Mucosa of rectum (tissue), 2 donors: ENCODE measurements around the gene MRPL42.

ENCODE experiments used
- H3K27ac ChIP-seq, 2 donors: one replicate each; pipeline ENCODE4 v1.7.0; 2013; ENCODE audit warnings: inconsistent platforms in 2 of 2, low read depth in 2 of 2, low read length in 2 of 2
- H3K27me3 ChIP-seq, 2 donors: one replicate each; pipeline ENCODE4 v1.7.0; 2013; ENCODE audit warnings: low read length in 2 of 2; ENCODE audit not compliant: control insufficient read depth in 2 of 2, insufficient read depth in 2 of 2
- H3K36me3 ChIP-seq, 2 donors: one replicate each; pipeline ENCODE4 v1.7.0; 2013; ENCODE audit warnings: low read length in 2 of 2; ENCODE audit not compliant: control insufficient read depth in 2 of 2, insufficient read depth in 2 of 2
- H3K4me1 ChIP-seq, 2 donors: one replicate each; pipeline ENCODE4 v1.7.0; 2013; ENCODE audit warnings: low read length in 2 of 2, mild to moderate bottlenecking in 1 of 2; ENCODE audit not compliant: control insufficient read depth in 2 of 2, insufficient read depth in 2 of 2
- H3K4me3 ChIP-seq, 2 donors: one replicate each; pipeline ENCODE4 v1.7.0; 2013; ENCODE audit warnings: low read length in 2 of 2
- H3K9ac ChIP-seq, 2 donors: one replicate each; pipeline ENCODE4 v1.7.0; 2013; ENCODE audit warnings: low read length in 2 of 2, low read depth in 1 of 2, mild to moderate bottlenecking in 1 of 2
- H3K9me3 ChIP-seq, 2 donors: one replicate each; pipeline ENCODE4 v1.7.0; 2013; ENCODE audit warnings: low read length in 2 of 2; ENCODE audit not compliant: control insufficient read depth in 2 of 2
- donor health status: healthy.
- donor health status: Normal muscosa, but diverticular disease.

Gene MRPL42

DNA sequence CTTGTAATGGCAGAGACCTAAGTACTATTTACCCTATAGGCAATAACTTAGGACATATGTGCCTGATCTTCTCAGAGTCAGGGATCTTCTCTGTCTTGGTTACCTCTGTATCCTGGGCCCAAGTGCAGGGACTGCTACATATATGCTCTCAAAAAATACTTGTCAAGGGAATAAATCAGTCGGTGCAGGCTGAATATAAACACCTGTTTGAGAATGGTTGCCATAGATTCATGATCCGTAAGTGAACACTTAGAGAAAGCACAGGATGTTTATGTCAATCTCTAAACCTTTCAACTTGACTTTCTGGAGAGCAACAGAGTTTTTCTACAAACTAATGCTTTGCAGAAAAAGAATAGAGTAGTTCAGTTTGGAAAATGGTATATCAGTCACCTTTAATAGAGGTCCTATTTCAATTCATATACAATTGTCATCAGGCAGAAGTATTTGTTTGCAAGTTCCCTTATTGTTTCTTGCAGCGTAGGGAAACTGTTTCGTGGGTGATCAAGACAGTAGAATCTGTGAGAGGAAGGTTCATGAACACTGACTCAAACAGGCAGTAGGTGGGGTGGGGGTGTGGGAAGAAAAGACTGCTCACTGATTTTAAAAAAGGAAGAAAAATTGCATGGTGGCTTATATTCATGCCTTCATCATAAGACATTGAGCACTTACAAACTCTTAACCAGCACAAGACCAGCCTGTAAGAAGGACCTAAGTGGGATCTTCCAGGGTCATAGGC is 19.6 kb upstream of the MRPL42 start:
- H3K9ac ChIP-seq = no peak overlapping the region
- no peaks in the 10 kb centered on the region for H3K27me3 ChIP-seq
- peaks cover 0 to 6% of the 10 kb centered on the region in 2 donors for H3K4me1 ChIP-seq
- no peaks in the 10 kb centered on the region for H3K36me3 ChIP-seq
- no peak overlapping the region for H3K27ac ChIP-seq
- H3K9me3 ChIP-seq = no peaks in the 10 kb centered on the region
- H3K4me3 ChIP-seq = no peak overlapping the region

DNA sequence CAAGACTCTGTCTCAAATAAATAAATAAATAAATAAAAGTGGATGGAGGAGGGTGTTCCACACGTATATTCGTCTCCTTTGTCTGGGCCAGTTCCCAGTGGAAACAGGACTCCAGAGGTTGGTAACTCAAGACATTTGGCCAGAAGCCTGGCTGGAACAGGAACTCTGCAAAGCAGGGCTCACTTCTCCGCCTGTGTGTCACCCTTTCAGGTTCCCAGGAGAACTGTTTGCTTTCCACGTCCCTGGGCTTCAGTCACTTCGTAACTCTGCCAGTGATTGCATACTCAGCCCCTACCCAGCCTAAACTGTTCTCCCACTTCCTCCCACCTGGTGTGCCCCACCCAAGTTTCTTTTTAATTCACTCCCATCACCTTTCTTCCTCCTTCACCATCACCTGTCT is 18.5 kb upstream of the MRPL42 start:
- H3K4me1 ChIP-seq = peaks cover 0 to 2% of the 10 kb centered on the region in 2 donors
- no peaks in the 10 kb centered on the region for H3K36me3 ChIP-seq
- H3K27me3 ChIP-seq = no peaks in the 10 kb centered on the region
- no peaks in the 10 kb centered on the region for H3K9me3 ChIP-seq
- H3K9ac ChIP-seq = no peak overlapping the region
- H3K4me3 ChIP-seq = no peak overlapping the region
- no peak overlapping the region for H3K27ac ChIP-seq

DNA sequence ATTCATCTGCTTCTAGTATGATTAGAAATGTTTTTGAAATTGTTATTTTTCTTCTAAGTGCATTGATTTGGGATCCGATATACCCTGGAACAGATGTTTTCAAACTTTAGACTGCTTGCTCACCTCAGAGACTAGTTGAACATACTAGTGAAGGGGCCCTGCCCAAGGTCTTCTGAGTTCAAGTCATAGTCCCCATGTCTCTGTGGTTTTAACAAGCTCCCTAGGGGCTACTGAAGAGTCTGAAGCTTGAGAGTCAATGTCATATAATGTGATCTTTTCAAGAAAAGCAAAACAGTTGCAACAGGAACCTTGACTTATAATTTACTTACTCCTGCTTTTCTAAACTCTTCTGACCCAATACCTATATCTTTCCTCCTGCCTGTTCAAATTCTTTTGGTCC is 18.0 kb upstream of the MRPL42 start:
- no peak overlapping the region for H3K9ac ChIP-seq
- no peaks in the 10 kb centered on the region for H3K9me3 ChIP-seq
- no peak overlapping the region for H3K4me3 ChIP-seq
- H3K27me3 ChIP-seq = no peaks in the 10 kb centered on the region
- no peak overlapping the region for H3K27ac ChIP-seq
- no peaks in the 10 kb centered on the region for H3K36me3 ChIP-seq
- H3K4me1 ChIP-seq = peaks cover 0 to 2% of the 10 kb centered on the region in 2 donors

DNA sequence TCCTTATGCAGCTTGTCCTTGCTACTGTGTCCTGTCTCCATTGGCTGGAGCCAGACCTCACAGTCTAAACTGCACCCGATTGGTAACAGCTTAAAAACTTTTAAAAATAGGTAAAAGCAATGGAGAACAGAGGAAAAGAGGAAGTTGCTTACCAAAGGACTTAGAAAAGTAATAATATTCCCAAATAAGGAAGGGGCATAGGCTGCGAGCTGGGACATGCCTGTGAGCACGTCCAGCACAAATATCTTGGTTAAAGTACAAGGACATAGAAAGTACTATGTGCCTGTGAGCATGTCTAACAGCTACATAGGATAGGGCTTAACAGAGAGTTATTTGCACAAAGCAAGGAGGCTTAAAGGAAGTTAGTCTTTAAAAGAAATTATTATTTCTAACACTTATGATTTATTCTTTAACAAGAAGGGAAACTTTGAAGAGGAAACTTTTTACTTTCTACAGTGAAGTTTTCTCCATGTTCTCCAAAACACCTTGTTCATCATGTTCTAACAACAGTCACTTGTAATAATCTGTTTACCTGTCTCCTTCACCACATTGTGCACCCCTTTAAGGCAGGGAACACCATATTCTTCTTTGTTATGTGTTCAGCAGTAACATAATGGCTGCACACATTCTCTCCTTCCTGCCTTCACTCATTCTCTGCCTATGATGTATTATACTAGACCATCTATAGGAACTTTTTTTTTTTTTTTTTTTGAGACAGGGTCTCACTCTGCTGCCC is 15.7 kb upstream of the MRPL42 start:
- Histone ChIP-seq H3K4me1 (peaks cover 0 to 2% of the 10 kb centered on the region in 2 donors), H3K4me3 (no peak overlapping the region), H3K9ac (no peak overlapping the region), H3K27me3 (no peaks in the 10 kb centered on the region), H3K27ac (no peak overlapping the region), H3K9me3 (no peaks in the 10 kb centered on the region), H3K36me3 (no peaks in the 10 kb centered on the region)

DNA sequence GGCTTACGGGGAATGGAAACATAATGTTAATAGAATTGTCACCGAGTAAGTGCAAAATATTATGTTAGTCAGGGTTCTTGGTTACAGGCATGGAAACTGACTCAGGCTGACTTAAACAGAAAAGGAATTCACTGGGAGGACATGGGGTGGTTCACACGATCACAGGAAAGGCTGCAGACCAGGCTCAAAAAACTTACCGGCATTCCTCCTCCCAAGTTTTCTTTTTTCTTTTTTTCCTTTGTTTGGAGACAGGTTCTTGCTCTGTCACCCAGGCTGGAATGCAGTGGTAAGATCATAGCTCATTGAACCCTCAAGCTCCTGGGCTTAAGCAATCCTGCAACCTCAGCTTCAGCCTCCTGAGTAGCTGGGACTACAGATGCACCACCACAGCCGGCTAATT is 13.7 kb upstream of the MRPL42 start:
- Histone ChIP-seq H3K27ac (no peak overlapping the region), H3K4me3 (no peak overlapping the region), H3K36me3 (no peaks in the 10 kb centered on the region), H3K9ac (no peak overlapping the region), H3K4me1 (peaks cover 0 to 2% of the 10 kb centered on the region in 2 donors), H3K9me3 (no peaks in the 10 kb centered on the region), H3K27me3 (no peaks in the 10 kb centered on the region)

DNA sequence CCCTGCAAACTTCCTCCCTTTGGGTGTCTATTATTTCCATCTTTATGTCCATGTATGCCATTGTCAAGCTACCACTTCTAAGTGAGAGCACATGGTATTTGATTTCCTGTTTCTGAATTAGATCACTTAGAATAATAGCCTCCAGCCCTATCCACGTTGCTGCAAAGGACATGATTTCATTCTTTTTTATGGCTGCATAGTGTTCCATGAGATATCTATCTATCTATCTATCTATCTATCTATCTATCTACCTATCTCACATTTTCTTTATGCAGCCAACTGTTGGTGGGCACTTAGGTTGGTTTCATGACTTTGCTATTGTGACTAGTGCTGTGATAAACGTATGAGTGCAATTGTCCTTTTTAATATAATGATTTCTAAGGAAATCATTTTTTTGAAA is 11.2 kb upstream of the MRPL42 start:
- Histone ChIP-seq H3K9me3 (no peaks in the 10 kb centered on the region), H3K4me3 (no peak overlapping the region), H3K9ac (no peak overlapping the region), H3K36me3 (no peaks in the 10 kb centered on the region), H3K27me3 (no peaks in the 10 kb centered on the region), H3K4me1 (no peaks in the 10 kb centered on the region), H3K27ac (no peak overlapping the region)

DNA sequence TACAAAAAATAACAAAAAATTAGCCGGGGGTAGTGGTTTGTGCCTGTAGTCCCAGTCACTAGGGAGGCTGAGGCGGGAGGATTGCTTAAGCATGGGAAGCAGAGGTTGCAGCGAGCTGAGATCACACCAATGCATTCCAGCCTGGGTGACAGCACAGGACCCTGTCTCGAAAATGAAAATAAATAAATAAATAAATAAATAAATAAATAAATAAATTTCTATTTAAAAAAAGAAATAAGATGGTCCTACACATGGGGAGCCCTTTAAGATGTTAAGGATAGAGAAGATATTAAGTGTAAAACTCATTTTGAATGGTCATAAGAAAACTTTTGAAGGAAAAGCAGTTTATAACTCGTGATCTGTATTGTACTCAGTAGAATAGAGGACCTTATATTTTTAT is 8.2 kb upstream of the MRPL42 start:
- no peak overlapping the region for H3K27ac ChIP-seq
- no peaks in the 10 kb centered on the region for H3K36me3 ChIP-seq
- H3K4me1 ChIP-seq = no peaks in the 10 kb centered on the region
- no peaks in the 10 kb centered on the region for H3K27me3 ChIP-seq
- H3K9ac ChIP-seq = no peak overlapping the region
- H3K9me3 ChIP-seq = no peaks in the 10 kb centered on the region
- H3K4me3 ChIP-seq = no peak overlapping the region

DNA sequence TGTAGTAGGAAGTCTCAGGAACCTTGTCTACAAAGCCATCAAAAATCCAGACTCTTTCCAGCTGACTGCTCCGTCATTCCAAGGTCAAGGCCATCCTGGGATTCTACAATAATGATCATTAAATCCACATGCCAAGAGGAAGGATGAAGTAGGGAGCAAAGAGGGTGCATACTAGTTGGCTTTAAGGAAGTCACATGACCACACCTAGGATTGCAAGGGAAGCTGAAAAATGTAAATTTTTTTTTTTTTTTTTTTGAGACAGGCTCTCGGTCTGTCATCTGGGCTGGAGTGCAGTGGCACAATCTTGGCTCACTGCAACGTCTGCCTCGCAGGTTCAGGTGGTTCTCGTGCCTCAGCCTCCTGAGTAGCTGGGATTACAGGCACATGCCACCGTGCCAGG is 7.3 kb upstream of the MRPL42 start:
- Histone ChIP-seq H3K4me1 (no peaks in the 10 kb centered on the region), H3K36me3 (no peaks in the 10 kb centered on the region), H3K27me3 (no peaks in the 10 kb centered on the region), H3K9ac (no peak overlapping the region), H3K4me3 (no peak overlapping the region), H3K27ac (no peak overlapping the region), H3K9me3 (no peaks in the 10 kb centered on the region)

DNA sequence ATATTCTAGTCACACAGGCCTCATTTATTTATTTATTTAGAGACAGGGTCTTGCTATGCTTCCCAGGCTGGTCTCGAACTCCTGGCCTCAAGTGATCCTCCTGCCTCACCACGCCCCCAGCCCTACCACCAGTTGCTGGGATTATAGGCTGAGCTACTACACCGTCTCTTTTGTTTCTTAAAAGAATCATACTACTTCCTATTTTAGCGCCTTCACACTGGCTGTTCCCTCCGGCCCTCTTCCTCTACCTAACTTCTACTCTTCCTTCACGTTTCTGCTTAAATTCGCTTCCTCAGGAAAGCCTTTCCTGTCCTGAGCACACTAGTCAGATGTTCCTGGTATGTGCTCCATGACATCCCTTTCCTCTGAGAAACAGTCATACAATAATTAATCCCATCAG is 6.4 kb upstream of the MRPL42 start:
- Histone ChIP-seq H3K36me3 (no peaks in the 10 kb centered on the region), H3K4me1 (no peaks in the 10 kb centered on the region), H3K4me3 (no peak overlapping the region), H3K9ac (no peak overlapping the region), H3K27me3 (no peaks in the 10 kb centered on the region), H3K27ac (no peak overlapping the region), H3K9me3 (no peaks in the 10 kb centered on the region)

DNA sequence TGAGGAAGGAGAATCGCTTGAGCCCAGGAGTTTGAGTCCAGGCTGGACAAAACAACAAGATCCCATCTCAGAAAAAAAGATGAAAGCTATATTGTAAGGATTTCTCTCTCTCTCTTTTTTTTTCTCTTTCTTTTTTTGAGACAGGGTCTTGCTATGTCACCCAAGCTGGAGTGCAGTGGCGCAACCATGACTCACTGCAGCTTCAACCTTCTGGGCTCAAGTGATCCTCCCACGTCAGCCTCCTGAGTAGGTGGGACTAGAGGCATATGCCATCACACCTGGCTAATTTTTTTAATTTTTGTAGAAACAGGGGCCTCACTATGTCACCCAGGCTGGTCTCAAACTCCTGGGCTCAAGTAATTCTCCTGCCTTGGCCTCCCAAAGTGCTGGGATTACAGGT is 5.8 kb upstream of the MRPL42 start:
- H3K27me3 ChIP-seq = no peaks in the 10 kb centered on the region
- H3K9me3 ChIP-seq = no peaks in the 10 kb centered on the region
- H3K4me3 ChIP-seq = no peak overlapping the region
- H3K36me3 ChIP-seq = no peaks in the 10 kb centered on the region
- no peak overlapping the region for H3K9ac ChIP-seq
- no peak overlapping the region for H3K27ac ChIP-seq
- H3K4me1 ChIP-seq = no peaks in the 10 kb centered on the region
